A549 (cell line): ENCODE measurements around the gene PTX3. TPM values are rescaled to one million over a fixed set of nuclear protein-coding genes. Genes with fewer than 3 reads are reported as not detected.

Source experiments
- ATAC-seq, 2 experiments: fragments of 200-7000 bp in 1 of 2; fragments of >200 bp in 1 of 2; cut with Nextera tagmentation in 1 of 2; cut with Tn5 transposase in 1 of 2; 3 replicates each; pipeline versions ENCODE4 v1.8.0 to v1.9.1; 2018 to 2020; ENCODE audit warnings: mild to moderate bottlenecking in 1 of 2, moderate library complexity in 1 of 2
- CTCF ChIA-PET: fragments of 300-600 bp; sonication (Branson Sonifier 250); formaldehyde crosslinking; extraction: SDS; loops from one replicate; lab custom pipeline; 2021; ENCODE audit warnings: antibody characterized with exemption, inconsistent platforms; lab: Yijun Ruan, JAX
- POLR2A ChIA-PET: fragments of 350-600 bp; formaldehyde crosslinking; extraction: SDS; loops from one replicate; lab custom pipeline; 2021; ENCODE audit warnings: antibody characterized with exemption, inconsistent platforms; lab: Yijun Ruan, JAX
- DNase-seq, 2 experiments: peaks; one replicate each; pipeline versions ENCODE4 v3.0.0 to v3.0.0-alpha.2; 2011 to 2016; ENCODE audit warnings: low read depth in 1 of 2, low spot score in 1 of 2
- FAIRE-seq: peaks from 2 replicates; lab custom pipeline; 2011; peaks lifted over from hg19 to GRCh38; lab: Jason Lieb, UNC
- H3K27ac ChIP-seq, 2 experiments: fragments of >200 bp; sonication (Bioruptor Twin); formaldehyde crosslinking; 3 replicates each; pipeline ENCODE4 v1.5.1; 2016 to 2017
- H3K4me1 ChIP-seq: fragments of >200 bp; sonication (Bioruptor Twin); formaldehyde crosslinking; 3 replicates; pipeline ENCODE4 v1.6.1; 2016
- H3K4me2 ChIP-seq: fragments of >200 bp; sonication (Bioruptor Twin); formaldehyde crosslinking; 3 replicates; pipeline ENCODE4 v1.6.1; 2016
- H3K4me3 ChIP-seq: fragments of >200 bp; sonication (Bioruptor Twin); formaldehyde crosslinking; 3 replicates; pipeline ENCODE4 v1.5.1; 2016
- H3K9me3 ChIP-seq: fragments of >200 bp; sonication (Bioruptor Twin); formaldehyde crosslinking; 3 replicates; pipeline ENCODE4 v1.6.1; 2016
- ATOH8 ChIP-seq: fragments of 250-450 bp; sonication (Bioruptor Pico); IDR thresholded peaks from 2 replicates; pipeline ENCODE4 v1.5.0; 2020; ENCODE audit warnings: low read depth, mild to moderate bottlenecking, moderate library complexity
- CBX8 ChIP-seq: fragments of 200-600 bp; sonication (generic); IDR thresholded peaks from 2 replicates; pipeline ENCODE4 v1.6.1; 2016
- CEBPB ChIP-seq, 2 experiments: fragments of >200 bp in 1 of 2; sonication (Bioruptor Twin) in 1 of 2; formaldehyde crosslinking in 1 of 2; IDR thresholded peaks; 2 replicates each; pipeline ENCODE4 v1.6.1; 2012 to 2016
- CHD4 ChIP-seq: fragments of 200-600 bp; sonication (generic); IDR thresholded peaks from 2 replicates; pipeline ENCODE4 v1.6.1; 2016; ENCODE audit warnings: antibody characterized with exemption, mild to moderate bottlenecking, borderline replicate concordance
- E2F6 ChIP-seq: IDR thresholded peaks from 2 replicates; pipeline ENCODE4 v1.6.1; 2012; ENCODE audit warnings: low read depth, borderline replicate concordance
- EHMT2 ChIP-seq: fragments of 200-600 bp; sonication (generic); IDR thresholded peaks from 2 replicates; pipeline ENCODE4 v1.6.1; 2016; ENCODE audit warnings: antibody characterized with exemption, low read depth, mild to moderate bottlenecking, moderate library complexity
- ELK1 ChIP-seq: fragments of 150-350 bp; IDR thresholded peaks from 2 replicates; pipeline ENCODE4 v1.6.1; 2014; ENCODE audit warnings: low read depth, mild to moderate bottlenecking, low read length
- GATA3 ChIP-seq: IDR thresholded peaks from 2 replicates; pipeline ENCODE4 v1.6.1; 2012; ENCODE audit warnings: borderline replicate concordance
- HMGXB4 ChIP-seq: fragments of 250-450 bp; sonication (Bioruptor Pico); IDR thresholded peaks from 2 replicates; pipeline ENCODE4 v1.5.0; 2021; ENCODE audit warnings: mild to moderate bottlenecking, moderate library complexity, borderline replicate concordance
- HOXA7 ChIP-seq: fragments of 250-450 bp; sonication (Bioruptor Pico); IDR thresholded peaks from 2 replicates; pipeline ENCODE4 v1.5.0; 2020; ENCODE audit warnings: mild to moderate bottlenecking, moderate library complexity
- JUNB ChIP-seq: fragments of >200 bp; sonication (Bioruptor Twin); formaldehyde crosslinking; IDR thresholded peaks from 2 replicates; pipeline ENCODE4 v1.6.1; 2016
- KDM1A ChIP-seq: fragments of 200-600 bp; sonication (generic); IDR thresholded peaks from 2 replicates; pipeline ENCODE4 v1.6.1; 2016; ENCODE audit warnings: low read depth, mild to moderate bottlenecking
- MAFK ChIP-seq: fragments of 450-650 bp; IDR thresholded peaks from 2 replicates; pipeline ENCODE4 v1.6.1; 2014; ENCODE audit not compliant: partially characterized antibody
- MYC ChIP-seq: IDR thresholded peaks from 2 replicates; pipeline ENCODE4 v1.6.1; 2012; ENCODE audit warnings: mild to moderate bottlenecking, inconsistent platforms, low read length, improper control_type of control experiment, borderline replicate concordance
- NR3C1 ChIP-seq: fragments of >200 bp; sonication (Bioruptor Twin); formaldehyde crosslinking; IDR thresholded peaks from 3 replicates; pipeline ENCODE4 v1.6.1; 2017
- PHF8 ChIP-seq: fragments of 200-600 bp; sonication (generic); IDR thresholded peaks from 2 replicates; pipeline ENCODE4 v1.6.1; 2016; ENCODE audit warnings: low read depth, mild to moderate bottlenecking, antibody characterized with exemption, moderate library complexity, borderline replicate concordance
- POLR2A ChIP-seq: IDR thresholded peaks from 2 replicates; pipeline ENCODE4 v1.6.1; 2012; ENCODE audit warnings: mild to moderate bottlenecking, low read length
- RAD21 ChIP-seq, 2 experiments: fragments of >200 bp in 1 of 2; sonication (Bioruptor Twin) in 1 of 2; formaldehyde crosslinking in 1 of 2; IDR thresholded peaks in 1 of 2; conservative IDR thresholded peaks in 1 of 2; 2 replicates in 1 of 2; 3 replicates in 1 of 2; pipeline ENCODE4 v1.6.1; 2012 to 2018; ENCODE audit warnings: inconsistent platforms in 1 of 2
- RARB ChIP-seq: fragments of 250-450 bp; sonication (Bioruptor Pico); IDR thresholded peaks from 2 replicates; pipeline ENCODE4 v1.8.0; 2021; ENCODE audit warnings: mild to moderate bottlenecking, moderate library complexity
- REST ChIP-seq: fragments of 200-600 bp; sonication (generic); IDR thresholded peaks from 2 replicates; pipeline ENCODE4 v1.6.1; 2016; ENCODE audit warnings: antibody characterized with exemption, mild to moderate bottlenecking, moderate library complexity
- TP53 ChIP-seq: fragments of 250-450 bp; sonication (Bioruptor Pico); IDR thresholded peaks from 2 replicates; pipeline ENCODE4 v1.5.0; 2021; ENCODE audit warnings: mild to moderate bottlenecking, moderate library complexity
- ZC3H11A ChIP-seq: fragments of 450-650 bp; IDR thresholded peaks from 2 replicates; pipeline ENCODE4 v1.6.1; 2014; ENCODE audit warnings: antibody characterized with exemption, mild to moderate bottlenecking
- ZSCAN20 ChIP-seq: fragments of 250-450 bp; sonication (Bioruptor Pico); IDR thresholded peaks from 2 replicates; pipeline ENCODE4 v1.8.0; 2022; ENCODE audit warnings: mild to moderate bottlenecking, moderate library complexity
- WGBS: methylation state at CpG from one replicate; pipeline ENCODE4 v1.1.6; 2017; ENCODE audit errors: missing lambda C conversion rate; 5-methylcytosine and 5-hydroxymethylcytosine counted together
- polyA plus RNA-seq, 4 experiments: library from polyadenylated mRNA; depleted of rRNA in 3 of 4; stranded (reverse); fragments of >200 nt; fragmentation: RNase III in 1 of 4; extraction: RNeasy Plus Mini Kit Qiagen cat#74134 plus additional on column Dnase treatment in 1 of 4; gene quantifications; 2 replicates in 3 of 4; 3 replicates in 1 of 4; pipeline ENCODE4 v1.2.3, GENCODE V29; 2011 to 2017

Gene PTX3
- polyA plus RNA-seq, 2 of the 4 experiments (the other 2 are of a cell fraction) = 0.14 to 0.35 TPM

- Histone ChIP-seq H3K4me1 (no peaks in the 10 kb centered on the region), H3K4me3 (peak overlapping the region; percentile 56), H3K27ac (peak overlapping the region in 1 of 2 experiments; percentile 82; a peak in 3 of 6 replicates), H3K4me2 (peak overlapping the region; percentile 96), H3K9me3 (no peaks in the 10 kb centered on the region)
- no peak for TF ChIP-seq CBX8
- TF ChIP-seq POLR2A = no peak
- TF ChIP-seq TP53 = no peak
- TF ChIP-seq HOXA7 (CRISPR knock-in tag) = no peak
- no peak for TF ChIP-seq ZC3H11A
- no peak for TF ChIP-seq RAD21 (conservative IDR thresholded peaks at IDR 0.05 in 1 of 2, IDR thresholded peaks at IDR 0.05 in 1 of 2)
- TF ChIP-seq E2F6 = no peak
- TF ChIP-seq EHMT2 = no peak
- TF ChIP-seq NR3C1 = no peak
- TF ChIP-seq PHF8 = no peak
- no peak for TF ChIP-seq ELK1
- TF ChIP-seq GATA3 = no peak
- TF ChIP-seq RARB (CRISPR knock-in tag) = no peak
- TF ChIP-seq JUNB = no peak
- no peak for TF ChIP-seq HMGXB4 (CRISPR knock-in tag)
- TF ChIP-seq CHD4 = no peak
- WGBS = 17% methylated on average over 22 of the region's 22 CpGs
- ATAC-seq (peak; percentile 40 to 75; a peak in 5 of 6 replicates), DNase-seq (no peak), FAIRE-seq (no peak)
- POLR2A ChIA-PET = interaction anchor here (1.0 to 1.6 kb wide), 3 partner anchors 65 to 263 kb away, joined by 3 to 5 read pairs (median 3); partner anchors contain the start of gene VEPH1
- CTCF ChIA-PET = interaction anchor here (0.9 to 2.3 kb wide), 8 partner anchors 8 to 301 kb away, joined by 3 to 6 read pairs (median 4); no protein-coding TSS in a partner anchor
Measured at GRCh38 chr3:157438194-157438730, 1.6 kb downstream of the PTX3 start.

GRCh38 chr3:157441102-157441624 is 4.5 kb downstream of the PTX3 start:
- 67% methylated on average over 2 of the region's 2 CpGs for WGBS
- no peak overlapping the region for H3K4me3 ChIP-seq
- no peaks in the 10 kb centered on the region for H3K9me3 ChIP-seq
- H3K4me2 ChIP-seq = no peak overlapping the region
- ATAC-seq (no peak), DNase-seq (no peak), FAIRE-seq (no peak)
- ChIA-PET CTCF (interaction anchor here (0.6 to 1.6 kb wide), 2 partner anchors 102 to 237 kb away, joined by 3 read pairs; no protein-coding TSS in a partner anchor), POLR2A (no interaction called here)
- peaks cover 5% of the 10 kb centered on the region; the same call in 1 of the 3 replicates for H3K4me1 ChIP-seq
- peak; percentile 88 for TF ChIP-seq MAFK
- no peak for TF ChIP-seq ATOH8 (CRISPR knock-in tag)
- no peak overlapping the region for H3K27ac ChIP-seq

- DNase-seq = no peak
- H3K4me1 ChIP-seq = peaks cover 5% of the 10 kb centered on the region; the same call in 1 of the 3 replicates
- 56% methylated on average over 2 of the region's 2 CpGs for WGBS
- no peak for FAIRE-seq
- H3K27ac ChIP-seq = no peak overlapping the region
- CTCF ChIA-PET = interaction anchor here (1.3 to 4.9 kb wide), 2 partner anchors 53 to 238 kb away, joined by 4 to 22 read pairs; no protein-coding TSS in a partner anchor
- no peak overlapping the region for H3K4me3 ChIP-seq
- no peak overlapping the region for H3K4me2 ChIP-seq
- TF ChIP-seq CEBPB (IDR thresholded peaks at IDR 0.05) (no peak), ZSCAN20 (CRISPR knock-in tag) (no peak), ELK1 (no peak), MYC (no peak), REST (no peak), KDM1A (no peak)
- TF ChIP-seq, all 56 proteins: peak for 0
- ATAC-seq = no peak
- POLR2A ChIA-PET = no interaction called here
- H3K9me3 ChIP-seq = no peaks in the 10 kb centered on the region
Measured at GRCh38 chr3:157442729-157443128, 6.1 kb downstream of the PTX3 start.
